Measurements from ENCODE around the gene UFD1. TPM values are rescaled to one million over a fixed set of nuclear protein-coding genes. Genes with fewer than 3 reads are reported as not detected.

UFD1 gene
- total RNA-seq, 1 experiment from 2014 or later = 57.9 TPM

DNA sequence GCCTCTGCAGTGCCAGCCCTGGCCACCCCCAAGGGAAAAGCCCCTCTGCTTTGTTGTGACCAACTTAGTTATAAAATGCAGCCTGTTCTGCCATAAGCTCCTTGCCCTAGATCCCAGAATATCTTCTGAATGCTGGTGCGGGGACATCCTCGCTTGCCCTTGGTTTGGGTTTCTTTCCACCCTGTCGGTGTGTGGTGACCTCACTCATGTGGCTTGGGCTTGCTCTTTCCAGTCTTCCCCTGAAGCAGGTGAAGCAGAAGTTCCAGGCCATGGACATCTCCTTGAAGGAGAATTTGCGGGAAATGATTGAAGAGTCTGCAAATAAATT, 28.5 kb upstream of the UFD1 start (continued):
- TF ChIP-seq MLX (CRISPR knock-in tag; IDR thresholded peaks at IDR 0.05) (no peak), FOXJ3 (CRISPR knock-in tag; IDR thresholded peaks at IDR 0.05; ENCODE audit: borderline replicate concordance) (no peak)
- TF ChIP-seq, protein P1, sequence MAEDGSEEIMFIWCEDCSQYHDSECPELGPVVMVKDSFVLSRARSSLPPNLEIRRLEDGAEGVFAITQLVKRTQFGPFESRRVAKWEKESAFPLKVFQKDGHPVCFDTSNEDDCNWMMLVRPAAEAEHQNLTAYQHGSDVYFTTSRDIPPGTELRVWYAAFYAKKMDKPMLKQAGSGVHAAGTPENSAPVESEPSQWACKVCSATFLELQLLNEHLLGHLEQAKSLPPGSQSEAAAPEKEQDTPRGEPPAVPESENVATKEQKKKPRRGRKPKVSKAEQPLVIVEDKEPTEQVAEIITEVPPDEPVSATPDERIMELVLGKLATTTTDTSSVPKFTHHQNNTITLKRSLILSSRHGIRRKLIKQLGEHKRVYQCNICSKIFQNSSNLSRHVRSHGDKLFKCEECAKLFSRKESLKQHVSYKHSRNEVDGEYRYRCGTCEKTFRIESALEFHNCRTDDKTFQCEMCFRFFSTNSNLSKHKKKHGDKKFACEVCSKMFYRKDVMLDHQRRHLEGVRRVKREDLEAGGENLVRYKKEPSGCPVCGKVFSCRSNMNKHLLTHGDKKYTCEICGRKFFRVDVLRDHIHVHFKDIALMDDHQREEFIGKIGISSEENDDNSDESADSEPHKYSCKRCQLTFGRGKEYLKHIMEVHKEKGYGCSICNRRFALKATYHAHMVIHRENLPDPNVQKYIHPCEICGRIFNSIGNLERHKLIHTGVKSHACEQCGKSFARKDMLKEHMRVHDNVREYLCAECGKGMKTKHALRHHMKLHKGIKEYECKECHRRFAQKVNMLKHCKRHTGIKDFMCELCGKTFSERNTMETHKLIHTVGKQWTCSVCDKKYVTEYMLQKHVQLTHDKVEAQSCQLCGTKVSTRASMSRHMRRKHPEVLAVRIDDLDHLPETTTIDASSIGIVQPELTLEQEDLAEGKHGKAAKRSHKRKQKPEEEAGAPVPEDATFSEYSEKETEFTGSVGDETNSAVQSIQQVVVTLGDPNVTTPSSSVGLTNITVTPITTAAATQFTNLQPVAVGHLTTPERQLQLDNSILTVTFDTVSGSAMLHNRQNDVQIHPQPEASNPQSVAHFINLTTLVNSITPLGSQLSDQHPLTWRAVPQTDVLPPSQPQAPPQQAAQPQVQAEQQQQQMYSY (CRISPR knock-in tag; IDR thresholded peaks at IDR 0.05) = no peak

DNA sequence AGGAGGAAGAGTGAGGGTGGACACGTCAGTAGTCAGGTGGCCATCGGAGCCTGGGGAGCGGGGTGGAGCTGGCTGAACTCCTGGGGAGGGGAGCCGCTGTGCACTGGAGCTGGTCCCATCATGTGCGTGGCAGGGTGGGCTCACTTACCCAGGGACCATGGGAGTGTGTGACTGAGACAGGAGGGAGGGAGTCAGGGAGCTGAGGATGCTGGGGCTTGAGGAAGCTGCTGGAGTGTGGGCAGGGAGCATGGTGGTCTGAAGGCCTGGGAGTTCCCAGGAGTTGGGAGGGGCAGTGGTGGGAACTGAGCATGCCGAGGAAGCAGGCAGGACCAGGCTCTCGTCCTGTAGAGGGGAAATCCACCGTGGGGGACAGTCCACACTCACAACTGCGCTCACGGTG, 27.2 kb upstream of the UFD1 start:
- no peaks in the 10 kb centered on the region for H3K27me3 Mint-ChIP-seq (ENCODE audit: low read depth)
- H3K36me3 Mint-ChIP-seq = peaks cover 22% of the 10 kb centered on the region
- ChIA-PET POLR2A (no interaction called here), CTCF (interaction anchor here (0.7 to 1.7 kb wide), 2 partner anchors 124 to 198 kb away, joined by 3 to 7 read pairs; no protein-coding TSS in a partner anchor)
- TF ChIP-seq, protein P2, sequence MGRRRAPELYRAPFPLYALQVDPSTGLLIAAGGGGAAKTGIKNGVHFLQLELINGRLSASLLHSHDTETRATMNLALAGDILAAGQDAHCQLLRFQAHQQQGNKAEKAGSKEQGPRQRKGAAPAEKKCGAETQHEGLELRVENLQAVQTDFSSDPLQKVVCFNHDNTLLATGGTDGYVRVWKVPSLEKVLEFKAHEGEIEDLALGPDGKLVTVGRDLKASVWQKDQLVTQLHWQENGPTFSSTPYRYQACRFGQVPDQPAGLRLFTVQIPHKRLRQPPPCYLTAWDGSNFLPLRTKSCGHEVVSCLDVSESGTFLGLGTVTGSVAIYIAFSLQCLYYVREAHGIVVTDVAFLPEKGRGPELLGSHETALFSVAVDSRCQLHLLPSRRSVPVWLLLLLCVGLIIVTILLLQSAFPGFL (CRISPR knock-in tag; IDR thresholded peaks at IDR 0.05; ENCODE audit: borderline replicate concordance) = no peak
- TF ChIP-seq NFE2L1 (CRISPR knock-in tag; IDR thresholded peaks at IDR 0.05) (no peak), CBFB (CRISPR knock-in tag; IDR thresholded peaks at IDR 0.05; ENCODE audit: low read depth) (no peak), ESRRA (CRISPR knock-in tag; IDR thresholded peaks at IDR 0.05; ENCODE audit: borderline replicate concordance) (no peak), STAT6 (CRISPR knock-in tag; conservative IDR thresholded peaks at IDR 0.05; ENCODE audit: low read depth) (no peak), NFYB (CRISPR knock-in tag; conservative IDR thresholded peaks at IDR 0.05; ENCODE audit: low read depth) (no peak), MXD4 (CRISPR knock-in tag; IDR thresholded peaks at IDR 0.05; ENCODE audit: borderline replicate concordance) (no peak)
- TF ChIP-seq, protein P3, sequence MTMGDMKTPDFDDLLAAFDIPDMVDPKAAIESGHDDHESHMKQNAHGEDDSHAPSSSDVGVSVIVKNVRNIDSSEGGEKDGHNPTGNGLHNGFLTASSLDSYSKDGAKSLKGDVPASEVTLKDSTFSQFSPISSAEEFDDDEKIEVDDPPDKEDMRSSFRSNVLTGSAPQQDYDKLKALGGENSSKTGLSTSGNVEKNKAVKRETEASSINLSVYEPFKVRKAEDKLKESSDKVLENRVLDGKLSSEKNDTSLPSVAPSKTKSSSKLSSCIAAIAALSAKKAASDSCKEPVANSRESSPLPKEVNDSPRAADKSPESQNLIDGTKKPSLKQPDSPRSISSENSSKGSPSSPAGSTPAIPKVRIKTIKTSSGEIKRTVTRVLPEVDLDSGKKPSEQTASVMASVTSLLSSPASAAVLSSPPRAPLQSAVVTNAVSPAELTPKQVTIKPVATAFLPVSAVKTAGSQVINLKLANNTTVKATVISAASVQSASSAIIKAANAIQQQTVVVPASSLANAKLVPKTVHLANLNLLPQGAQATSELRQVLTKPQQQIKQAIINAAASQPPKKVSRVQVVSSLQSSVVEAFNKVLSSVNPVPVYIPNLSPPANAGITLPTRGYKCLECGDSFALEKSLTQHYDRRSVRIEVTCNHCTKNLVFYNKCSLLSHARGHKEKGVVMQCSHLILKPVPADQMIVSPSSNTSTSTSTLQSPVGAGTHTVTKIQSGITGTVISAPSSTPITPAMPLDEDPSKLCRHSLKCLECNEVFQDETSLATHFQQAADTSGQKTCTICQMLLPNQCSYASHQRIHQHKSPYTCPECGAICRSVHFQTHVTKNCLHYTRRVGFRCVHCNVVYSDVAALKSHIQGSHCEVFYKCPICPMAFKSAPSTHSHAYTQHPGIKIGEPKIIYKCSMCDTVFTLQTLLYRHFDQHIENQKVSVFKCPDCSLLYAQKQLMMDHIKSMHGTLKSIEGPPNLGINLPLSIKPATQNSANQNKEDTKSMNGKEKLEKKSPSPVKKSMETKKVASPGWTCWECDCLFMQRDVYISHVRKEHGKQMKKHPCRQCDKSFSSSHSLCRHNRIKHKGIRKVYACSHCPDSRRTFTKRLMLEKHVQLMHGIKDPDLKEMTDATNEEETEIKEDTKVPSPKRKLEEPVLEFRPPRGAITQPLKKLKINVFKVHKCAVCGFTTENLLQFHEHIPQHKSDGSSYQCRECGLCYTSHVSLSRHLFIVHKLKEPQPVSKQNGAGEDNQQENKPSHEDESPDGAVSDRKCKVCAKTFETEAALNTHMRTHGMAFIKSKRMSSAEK (CRISPR knock-in tag; IDR thresholded peaks at IDR 0.05; ENCODE audit: borderline replicate concordance) = no peak
- H3K4me1 Mint-ChIP-seq = peaks cover 5% of the 10 kb centered on the region; the same call in 1 of the 2 replicates
- no peak overlapping the region for H3K4me3 Mint-ChIP-seq
- peak overlapping the region; percentile 49; the same call in 1 of the 2 replicates for H3K27ac Mint-ChIP-seq
- H3K9me3 Mint-ChIP-seq = no peaks in the 10 kb centered on the region
- DNase-seq (ENCODE audit: low spot score) = no peak
- ATAC-seq = no peak
